NT2/D1 (cell line): ENCODE data around the gene ZNF592.

Experiments used
- SUZ12 ChIP-seq: IDR thresholded peaks from 2 replicates; pipeline ENCODE4 v1.6.1; 2011; ENCODE audit not compliant: insufficient read length, insufficient read depth; ENCODE audit errors: extremely low read depth
- YY1 ChIP-seq: IDR thresholded peaks from 2 replicates; pipeline ENCODE4 v1.6.1; 2011; ENCODE audit not compliant: insufficient read length, insufficient read depth
- ZNF274 ChIP-seq: IDR thresholded peaks from 2 replicates; pipeline ENCODE4 v1.6.1; 2011; ENCODE audit warnings: mild to moderate bottlenecking, low read depth, low read length

- TF ChIP-seq SUZ12 (no peak), YY1 (no peak), ZNF274 (no peak)
Measured at GRCh38 chr15:84822653-84823281, 74.4 kb downstream of the ZNF592 start.
